GM12878 (cell line): Measurements from ENCODE around the gene AEBP2.

Experiments used
- ATF7 ChIP-seq: fragments of 450-650 bp; IDR thresholded peaks from 2 replicates; pipeline ENCODE4 v1.6.1; 2016; ENCODE audit warnings: low read depth, mild to moderate bottlenecking
- CTCF ChIP-seq, 3 experiments: IDR thresholded peaks in 2 of 3; conservative IDR thresholded peaks in 1 of 3; 2 replicates each; pipeline ENCODE4 v1.5.1; 2011; ENCODE audit warnings: low read depth in 3 of 3, low read length in 3 of 3, mild to moderate bottlenecking in 3 of 3, control low read depth in 2 of 3, moderate library complexity in 2 of 3, inconsistent platforms in 1 of 3, mixed read lengths in 1 of 3; ENCODE audit not compliant: control insufficient read depth in 2 of 3, insufficient read depth in 1 of 3; ENCODE audit errors: extremely low read depth in 1 of 3
- KDM1A ChIP-seq: fragments of 200-600 bp; sonication (generic); IDR thresholded peaks from 2 replicates; pipeline ENCODE4 v1.6.1; 2016; ENCODE audit warnings: borderline replicate concordance
- RCOR1 ChIP-seq: conservative IDR thresholded peaks from 2 replicates; pipeline ENCODE4 v1.6.1; 2012; ENCODE audit warnings: low read depth, low read length, improper control_type of control experiment

DNA sequence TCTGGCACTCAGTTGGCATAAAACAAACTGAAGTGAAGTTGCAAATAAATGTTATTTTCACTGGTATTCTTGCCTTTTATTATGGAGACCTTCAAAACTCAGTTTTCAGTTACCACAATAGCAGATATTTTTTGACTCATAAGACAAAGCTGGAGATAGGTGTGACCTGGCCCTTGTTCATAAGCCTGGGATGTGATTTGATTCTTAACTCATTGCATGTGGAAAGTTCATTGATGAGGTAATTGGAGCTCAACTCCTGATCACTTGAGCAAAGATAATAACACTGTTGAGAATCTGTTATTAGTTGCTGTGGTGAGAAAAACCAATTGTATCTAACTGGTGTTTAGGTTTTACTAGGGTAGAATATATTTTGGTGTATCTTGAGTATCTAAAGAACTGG, 105.1 kb downstream of the AEBP2 start:
- TF ChIP-seq RCOR1: no peak
- no peak for TF ChIP-seq KDM1A
- no peak for TF ChIP-seq CTCF (IDR thresholded peaks at IDR 0.05 in 2 of 3, conservative IDR thresholded peaks at IDR 0.05 in 1 of 3; ENCODE audit: control insufficient read depth in 2 of 3, extremely low read depth in 1 of 3, insufficient read depth in 1 of 3, low read depth in 3 of 3, low read length in 3 of 3)
- TF ChIP-seq ATF7: no peak
